HK-2 (cell line): Measurements from ENCODE around the gene INF2.

Source experiments
- DNase-seq: peaks from one replicate; pipeline ENCODE4 v3.0.0-alpha.2; 2018; ENCODE audit not compliant: unreplicated experiment

INF2 gene

DNA sequence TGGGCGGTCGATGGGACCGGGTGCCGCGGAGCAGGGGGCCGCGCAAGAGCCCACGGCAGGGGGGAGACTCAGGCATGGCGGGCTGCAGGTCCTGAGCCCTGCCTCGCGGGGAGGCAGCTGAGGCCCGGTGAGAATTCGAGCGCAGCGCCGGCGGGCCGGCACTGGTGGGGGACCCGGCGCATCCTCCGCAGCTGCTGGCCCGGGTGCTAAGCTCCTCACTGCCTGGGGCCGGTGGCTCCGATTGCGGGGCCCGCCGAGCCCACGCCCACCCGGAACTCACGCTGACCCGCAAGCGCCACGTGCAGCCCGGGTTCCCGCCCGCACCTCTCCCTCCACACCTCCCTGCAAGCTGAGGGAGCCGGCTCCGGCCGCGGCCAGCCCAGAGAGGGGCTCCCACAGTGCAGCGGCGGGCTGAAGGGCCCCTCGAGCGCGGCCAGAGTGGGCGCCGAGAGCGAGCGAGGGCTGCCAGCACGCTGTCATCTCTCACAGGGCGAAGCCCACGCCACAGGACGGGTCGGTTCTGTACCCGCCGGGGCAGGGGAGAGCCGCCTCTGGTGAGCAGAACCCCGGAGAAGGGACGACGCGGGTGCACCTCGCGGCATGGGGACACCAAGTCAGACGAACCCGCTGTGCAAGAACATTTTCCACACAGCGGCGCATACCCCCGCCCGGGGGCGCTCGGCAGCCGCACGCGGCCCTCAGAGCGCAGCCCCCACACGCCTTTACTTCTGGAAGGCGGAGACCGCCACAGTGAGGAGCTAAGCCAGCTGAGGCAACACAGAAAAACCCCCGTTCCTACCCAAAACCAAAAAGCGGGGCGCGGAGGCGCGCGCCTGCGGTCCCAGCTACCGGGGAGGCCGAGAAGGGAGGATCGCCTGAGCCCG is 62.4 kb downstream of the INF2 start:
- no peak for DNase-seq

DNA sequence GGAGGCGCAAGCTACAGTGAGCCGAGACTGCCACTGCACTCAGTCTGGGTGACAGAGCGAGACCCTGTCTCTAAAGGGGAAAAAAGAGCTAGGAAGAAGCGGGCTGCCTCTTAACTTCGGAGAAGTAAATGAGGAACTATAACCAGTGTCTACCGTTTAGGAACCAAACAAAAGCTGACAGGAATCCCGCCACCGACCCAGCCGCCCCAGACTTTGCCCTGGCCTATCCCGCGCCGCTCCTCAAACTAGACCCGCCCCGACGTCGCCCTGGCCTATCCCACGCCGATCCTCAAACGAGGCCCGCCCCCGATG is 63.0 kb downstream of the INF2 start:
- no peak for DNase-seq

DNA sequence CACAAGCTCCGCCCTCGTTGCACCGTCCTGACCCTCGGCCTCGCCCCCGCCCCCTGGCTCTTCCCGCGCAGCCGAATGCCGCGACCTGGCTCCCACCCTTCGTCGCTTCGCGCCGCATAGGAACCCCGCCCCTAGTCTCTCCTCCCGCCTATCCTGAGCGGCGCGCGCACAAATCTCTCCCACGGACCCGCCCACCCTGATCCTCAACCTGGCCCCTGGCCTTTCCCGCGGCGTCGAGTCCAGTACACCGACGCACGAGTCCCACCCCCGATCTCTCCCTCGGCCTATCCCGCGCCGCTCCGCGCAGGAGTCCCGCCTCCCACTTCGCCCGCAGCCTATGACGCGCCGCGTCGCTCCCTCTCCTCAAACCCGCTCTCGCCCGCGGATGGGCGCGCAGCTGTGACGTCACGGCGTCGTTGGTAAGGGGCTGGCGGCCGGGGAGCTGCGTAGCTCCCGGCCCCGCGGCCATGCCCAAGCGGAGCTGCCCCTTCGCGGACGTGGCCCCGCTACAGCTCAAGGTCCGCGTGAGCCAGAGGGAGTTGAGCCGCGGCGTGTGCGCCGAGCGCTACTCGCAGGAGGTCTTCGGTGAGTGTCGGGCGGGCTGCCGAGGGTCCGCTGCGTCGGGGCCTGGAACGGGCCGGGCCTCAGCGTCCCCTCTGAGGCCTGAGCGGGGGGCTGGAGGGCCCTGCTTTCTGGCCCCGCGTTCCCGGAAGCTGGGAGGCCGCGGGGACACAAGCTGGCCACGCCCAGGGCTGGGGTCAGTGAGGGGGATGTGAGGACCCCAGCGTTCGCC is 63.5 kb downstream of the INF2 start, which contains the start of gene SIVA1:
SIVA1 (plus strand) TSS at position 413 of the 793 bp plus-strand sequence; CDS start at position 468, 55 bp downstream.
- peak; percentile 100 for DNase-seq

DNA sequence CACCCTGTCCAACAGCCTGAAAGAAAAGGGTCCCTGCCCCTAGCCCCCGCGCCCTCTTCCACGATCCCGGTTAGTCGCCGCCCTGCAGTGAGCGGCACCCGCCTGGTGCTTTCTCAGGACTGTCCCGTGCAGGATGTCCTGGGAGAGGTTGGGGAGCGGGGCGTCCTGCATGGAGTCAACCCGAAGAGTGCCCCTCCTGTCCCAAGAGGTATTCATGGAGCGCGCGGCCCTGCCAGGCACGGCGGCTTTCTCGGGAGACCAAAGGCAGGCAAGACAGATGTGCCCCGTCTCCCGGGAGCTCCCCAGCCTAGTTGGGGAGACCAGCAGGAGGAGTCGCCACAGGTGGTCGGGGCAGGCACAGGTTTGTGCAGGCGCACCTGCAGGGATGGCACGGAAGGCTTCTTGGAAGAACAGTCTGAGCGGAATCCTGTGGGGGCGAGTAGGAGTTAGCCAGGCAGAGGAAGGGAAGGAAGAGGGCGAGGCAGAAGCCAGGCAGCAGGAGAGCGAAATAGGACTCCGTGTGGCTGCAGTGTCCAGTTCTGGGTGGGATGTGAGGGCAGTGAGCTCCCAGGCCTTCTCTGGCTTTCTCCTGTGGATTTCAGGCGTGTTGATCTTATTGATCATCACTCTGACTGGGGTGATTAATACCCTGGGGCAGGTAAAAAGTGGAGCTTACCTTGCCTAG is 64.3 kb downstream of the INF2 start:
- no peak for DNase-seq

DNA sequence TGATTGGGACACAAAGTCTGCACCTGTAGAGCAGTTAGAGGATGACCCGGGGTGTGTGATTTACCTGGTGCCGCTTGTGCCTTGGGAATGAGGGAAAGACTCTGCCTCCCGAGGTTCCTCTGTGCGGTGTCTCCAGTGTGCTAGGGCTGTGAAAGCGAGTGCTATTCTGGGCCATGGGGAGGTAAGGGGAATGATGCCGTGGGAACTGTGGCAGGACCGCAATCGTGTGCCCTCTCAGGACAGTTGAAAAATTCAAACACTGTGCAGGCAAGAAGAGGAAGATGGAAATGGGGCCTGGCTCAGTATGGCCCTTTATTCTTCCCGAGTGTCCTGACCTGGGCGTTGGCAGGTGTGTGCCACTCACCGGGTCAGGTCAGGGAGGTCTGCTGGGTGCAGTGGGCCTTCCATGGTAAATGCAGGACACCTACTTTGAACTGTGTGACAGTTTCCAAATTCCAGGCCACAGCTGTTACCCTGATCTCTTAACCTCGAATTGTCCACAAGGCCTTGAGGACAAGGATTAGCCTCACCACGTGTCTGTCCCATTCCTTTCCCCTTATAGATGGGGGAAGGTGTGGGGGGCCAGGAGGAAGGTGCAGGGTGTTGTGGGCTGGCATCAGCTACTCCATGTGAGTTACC is 64.9 kb downstream of the INF2 start:
- no peak for DNase-seq

DNA sequence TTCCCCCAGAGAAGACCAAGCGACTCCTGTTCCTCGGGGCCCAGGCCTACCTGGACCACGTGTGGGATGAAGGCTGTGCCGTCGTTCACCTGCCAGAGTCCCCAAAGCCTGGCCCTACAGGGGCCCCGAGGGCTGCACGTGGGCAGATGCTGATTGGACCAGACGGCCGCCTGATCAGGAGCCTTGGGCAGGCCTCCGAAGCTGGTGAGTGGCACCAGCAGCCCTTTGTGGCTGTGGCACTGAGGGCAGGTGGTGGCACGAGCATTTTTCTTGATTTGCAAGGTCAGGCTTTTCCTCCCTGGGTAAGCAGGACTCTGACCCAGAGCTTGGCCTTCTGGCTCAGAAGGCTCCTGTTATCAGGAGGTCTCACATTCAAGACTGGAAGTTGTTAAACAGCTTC is 66.2 kb downstream of the INF2 start:
- no peak for DNase-seq

DNA sequence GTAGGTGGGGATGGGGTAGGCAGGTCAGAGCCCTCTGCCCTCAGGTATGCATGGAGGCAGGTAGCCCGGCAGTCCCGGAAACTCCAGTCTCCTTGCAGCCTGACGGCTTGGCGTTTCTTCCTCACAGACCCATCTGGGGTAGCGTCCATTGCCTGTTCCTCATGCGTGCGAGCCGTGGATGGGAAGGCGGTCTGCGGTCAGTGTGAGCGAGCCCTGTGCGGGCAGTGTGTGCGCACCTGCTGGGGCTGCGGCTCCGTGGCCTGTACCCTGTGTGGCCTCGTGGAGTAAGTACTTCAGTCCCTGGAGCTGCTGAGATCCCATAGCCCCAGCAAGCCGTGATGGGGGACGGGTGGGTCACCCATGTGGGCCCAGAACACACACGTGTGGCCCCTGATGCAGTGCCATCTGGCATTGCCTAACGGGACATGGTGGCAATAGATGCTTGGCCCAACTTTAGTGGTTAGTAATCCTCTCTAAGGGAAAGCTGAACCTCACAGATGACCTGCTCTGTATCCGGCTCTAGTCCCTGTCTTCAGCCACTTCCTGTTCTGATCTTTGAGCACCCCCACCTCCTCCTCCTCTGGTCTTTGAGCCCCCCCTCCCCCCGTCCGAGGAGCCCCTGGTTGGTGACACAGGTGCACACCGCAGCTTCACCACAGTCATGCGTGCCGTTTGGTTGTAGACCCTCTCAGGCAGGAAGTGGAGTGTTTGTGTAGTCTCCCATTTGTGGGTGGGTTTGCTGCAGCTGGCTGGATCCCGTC is 67.2 kb downstream of the INF2 start:
- no peak for DNase-seq

GRCh38 chr14:104757238-104757585 is 67.8 kb downstream of the INF2 start:
- DNase-seq, result no peak

DNA sequence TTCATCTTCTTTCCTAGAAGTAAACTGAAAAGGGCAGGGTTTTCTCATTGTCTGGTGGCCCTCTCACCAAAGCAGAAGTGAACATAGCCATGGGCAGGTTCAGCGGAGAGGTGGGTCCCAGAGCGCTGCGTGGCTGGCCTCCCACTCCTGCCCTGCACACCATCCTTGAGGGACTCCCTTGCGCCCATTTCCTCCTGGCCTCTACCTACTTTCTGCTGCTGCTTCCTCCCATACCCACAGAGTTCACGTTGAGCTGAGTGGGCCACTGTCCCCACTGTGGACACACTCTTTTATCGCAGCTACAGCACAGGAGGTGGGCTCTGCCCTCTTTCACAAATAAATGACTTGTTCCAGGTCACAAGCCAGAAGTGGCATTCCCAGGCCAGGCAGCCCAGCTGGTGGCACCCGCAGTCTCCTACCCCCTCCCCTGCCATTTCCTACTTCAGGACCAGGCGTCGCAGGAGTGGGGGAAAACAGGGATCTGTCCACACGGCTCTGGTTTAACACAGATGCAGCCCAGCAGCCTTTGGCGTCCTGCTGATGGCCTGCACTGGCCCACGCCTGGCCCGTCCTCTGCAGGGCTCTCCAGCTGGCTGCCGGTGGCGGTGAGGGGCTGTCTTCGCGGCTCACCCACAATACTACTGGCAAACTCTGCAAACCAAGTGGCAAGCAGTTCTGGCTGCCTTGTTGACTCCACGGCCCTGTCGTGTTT is 68.4 kb downstream of the INF2 start:
- no peak for DNase-seq

- DNase-seq, result no peak
Observed at GRCh38 chr14:104758981-104759969, 69.9 kb downstream of the INF2 start.

- no peak for DNase-seq
Observed at GRCh38 chr14:104765517-104765916, 76.1 kb downstream of the INF2 start.

- no peak for DNase-seq
Observed at GRCh38 chr14:104766256-104766862, 76.9 kb downstream of the INF2 start.

DNA sequence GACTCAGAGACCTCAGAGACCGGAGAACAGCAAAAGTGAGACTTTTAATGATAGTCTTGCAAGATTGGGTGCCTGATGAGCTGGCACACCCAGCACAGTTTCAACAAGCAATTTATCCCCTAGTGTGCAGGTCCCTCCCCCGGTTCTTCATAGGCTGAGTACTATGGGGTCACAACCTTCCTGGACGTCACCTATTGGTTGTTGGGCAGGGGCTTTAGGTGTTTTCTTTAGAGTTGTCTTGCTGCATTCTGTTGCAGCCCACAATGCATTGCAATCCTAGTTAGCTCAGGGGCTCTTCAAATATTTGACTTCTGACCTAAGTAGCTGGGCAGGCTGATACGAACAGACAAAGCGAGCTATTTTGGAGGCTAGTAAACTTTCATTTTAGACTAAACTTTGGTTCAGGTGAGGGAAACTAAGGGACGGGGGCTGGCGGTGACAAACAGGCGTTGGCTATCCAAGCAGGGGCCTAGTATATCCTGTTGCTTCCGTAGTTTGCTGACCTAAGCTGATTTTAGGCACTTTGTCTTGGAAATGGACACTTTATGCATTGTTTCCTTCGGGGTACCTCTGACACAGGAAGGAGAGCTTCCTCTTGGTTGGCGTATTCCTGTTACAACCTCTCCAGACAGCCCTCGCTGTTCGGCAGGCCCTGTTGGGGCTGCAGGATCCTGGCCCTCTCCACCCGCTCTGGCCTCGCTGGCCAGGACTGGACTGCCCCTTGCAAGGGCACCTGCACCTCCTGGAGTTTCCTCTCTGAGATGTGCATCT is 77.6 kb downstream of the INF2 start:
- DNase-seq, result no peak

GRCh38 chr14:104767634-104767918 is 78.2 kb downstream of the INF2 start:
- no peak for DNase-seq

DNA sequence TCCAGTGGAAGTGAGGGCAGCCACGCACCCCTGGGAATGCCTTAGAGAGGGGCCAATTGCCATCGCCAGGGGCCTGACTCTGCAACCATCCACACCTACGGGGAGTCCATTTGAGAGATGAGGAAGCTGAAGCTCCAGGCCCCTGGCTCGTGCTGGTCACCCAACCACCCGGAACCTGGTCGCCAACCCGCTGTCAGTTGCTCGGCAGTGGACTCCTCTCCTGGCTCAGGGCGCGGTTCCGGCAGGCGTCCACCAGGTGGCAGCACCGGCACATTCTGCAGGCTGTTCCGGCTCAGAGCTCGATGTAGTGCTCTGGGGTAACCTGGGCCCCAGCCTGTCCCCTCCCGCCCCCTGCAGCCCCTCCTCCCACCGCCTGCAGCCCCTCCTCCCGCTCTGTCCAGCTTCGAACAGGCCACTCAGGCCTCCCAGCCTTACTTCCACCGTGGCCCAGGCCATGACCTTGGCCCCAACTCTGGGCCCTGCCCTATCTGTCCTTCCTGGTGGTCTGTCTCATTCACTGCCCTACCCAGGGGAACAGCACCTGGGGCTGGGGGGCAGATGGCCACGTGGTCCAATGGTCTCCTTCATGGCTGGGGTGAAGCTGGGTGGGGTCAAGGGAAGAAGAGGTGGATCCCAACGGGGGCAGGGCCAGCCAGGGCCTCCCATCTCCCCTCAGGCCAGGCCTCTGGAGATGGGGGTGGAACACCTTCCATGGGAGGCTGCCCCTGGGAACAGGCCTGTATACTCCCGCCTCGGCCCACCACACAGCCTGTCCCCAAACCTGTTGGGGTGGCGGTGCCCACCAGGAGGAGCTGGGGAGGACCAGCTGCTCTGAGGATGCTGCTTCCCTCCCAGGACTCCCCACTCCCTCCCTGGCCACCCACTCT is 79.3 kb downstream of the INF2 start:
- DNase-seq, result peak; percentile 97

GRCh38 chr14:104769324-104770071 is 80.1 kb downstream of the INF2 start:
- DNase-seq, result no peak
